DMS53 (cell line): ENCODE results near the gene CCSER1.

Experiments
- DNase-seq: peaks from one replicate; lab custom pipeline; 2025; lab: John Stamatoyannopoulos, UW

CCSER1 gene

DNA sequence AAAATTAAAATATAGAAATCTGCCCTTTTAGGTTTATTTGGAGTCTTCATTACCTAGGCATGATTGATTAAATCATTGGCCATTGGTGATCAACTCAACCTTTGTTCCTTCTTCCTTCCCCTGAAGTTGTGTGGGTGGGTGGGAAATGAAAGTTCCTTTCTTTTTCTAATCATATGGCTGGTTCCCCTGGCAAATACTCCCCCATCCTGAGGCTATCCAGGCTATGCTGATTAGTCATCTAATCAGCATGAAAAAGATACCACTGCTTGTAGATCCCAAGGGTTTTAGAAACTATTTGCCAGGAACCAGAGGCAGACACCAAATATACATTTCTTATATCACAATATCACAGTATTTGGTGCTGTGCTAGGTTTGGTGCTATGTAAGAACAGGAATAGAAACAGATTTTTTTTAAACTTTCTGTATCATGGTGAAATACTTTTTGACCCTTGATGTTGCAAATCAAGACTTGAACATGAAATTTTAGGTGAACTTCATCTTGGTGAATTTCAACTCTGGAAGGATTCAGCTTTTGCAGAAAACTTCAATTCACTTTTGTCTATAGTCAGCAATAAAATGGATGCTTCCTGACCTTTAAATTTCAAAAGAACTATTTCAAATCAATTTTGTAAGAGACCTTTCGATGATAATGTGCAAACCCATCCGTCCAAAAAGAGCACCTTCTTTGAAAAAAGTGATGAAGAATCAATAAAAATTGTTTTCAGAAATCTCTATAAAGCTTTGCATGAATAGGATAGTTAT lies 71.1 kb downstream of the CCSER1 start:
- DNase-seq, result no peak

DNA sequence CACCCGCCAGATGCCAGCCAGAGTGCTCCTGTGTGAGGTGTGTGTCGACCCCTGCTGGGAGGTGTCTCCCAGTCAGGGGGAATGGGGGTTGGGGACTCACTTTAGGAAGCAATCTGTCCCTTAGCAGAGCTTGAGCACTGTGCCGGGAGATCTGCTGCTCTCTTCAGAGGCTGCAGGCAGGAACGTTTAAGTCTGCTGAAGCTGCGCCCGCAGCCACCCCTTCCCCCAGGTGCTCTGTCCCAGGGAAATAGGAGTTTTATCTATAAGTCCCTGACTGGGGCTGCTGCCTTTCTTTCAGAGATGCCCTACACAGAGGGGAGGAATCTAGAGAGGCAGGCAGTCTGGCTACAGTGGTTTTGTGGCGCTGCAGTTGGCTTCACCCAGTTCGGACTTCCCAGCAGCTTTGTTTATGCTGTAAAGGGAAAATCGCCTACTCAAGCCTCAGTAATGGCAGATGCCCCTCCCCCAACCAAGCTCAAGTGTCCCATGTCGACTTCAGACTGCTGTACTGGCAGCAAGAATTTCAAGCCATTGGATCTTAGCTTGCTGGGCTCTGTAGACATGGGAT lies 80.8 kb downstream of the CCSER1 start:
- no peak for DNase-seq

DNA sequence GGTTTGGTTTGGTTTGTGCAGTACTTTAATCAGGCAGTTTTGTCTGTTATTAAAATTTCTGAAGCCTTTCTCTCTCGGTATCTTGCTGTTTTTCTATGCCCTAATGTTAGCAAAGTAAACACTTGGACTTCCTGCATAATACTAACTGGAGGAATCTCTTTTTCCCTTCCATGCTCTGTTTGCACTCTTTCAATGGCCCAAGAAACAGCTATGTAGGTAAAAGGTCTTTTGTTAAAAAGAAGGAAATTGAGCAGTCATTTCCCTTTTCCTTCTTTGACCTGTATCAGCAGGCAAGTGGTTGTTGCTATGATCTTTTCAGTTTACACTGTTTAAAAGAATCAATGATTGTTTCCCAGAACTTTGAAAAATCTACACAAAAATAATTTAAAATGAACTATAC lies 82.7 kb downstream of the CCSER1 start:
- peak; percentile 58 for DNase-seq

GRCh38 chr4:90211174-90211573 lies 84.0 kb downstream of the CCSER1 start:
- DNase-seq, result no peak

- peak; percentile 53 for DNase-seq
These were observed 88.1 kb downstream of the CCSER1 start for GRCh38 chr4:90215286-90215685.

DNA sequence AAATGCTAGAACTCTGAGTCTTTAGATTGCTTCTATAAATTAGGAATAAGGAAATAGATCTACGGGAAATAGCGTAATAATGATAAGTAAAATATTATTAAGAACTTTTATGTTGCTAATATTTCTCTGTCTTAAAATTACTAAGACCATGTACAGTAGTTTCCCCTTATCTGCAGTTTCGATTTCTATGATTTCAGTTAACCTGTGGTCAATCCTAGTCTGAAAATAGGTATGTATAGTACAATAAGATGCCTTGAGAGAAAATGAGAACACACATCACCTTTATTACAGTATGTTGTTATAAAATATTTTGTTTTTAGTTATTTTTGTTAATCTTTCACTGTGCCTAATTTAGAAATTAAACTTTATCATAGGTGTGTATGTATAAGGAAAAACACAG lies 92.6 kb downstream of the CCSER1 start:
- DNase-seq, result no peak

GRCh38 chr4:90220459-90220858 lies 93.3 kb downstream of the CCSER1 start:
- DNase-seq, result no peak

- DNase-seq, result no peak
These were observed 99.5 kb downstream of the CCSER1 start for GRCh38 chr4:90226734-90227133.

DNA sequence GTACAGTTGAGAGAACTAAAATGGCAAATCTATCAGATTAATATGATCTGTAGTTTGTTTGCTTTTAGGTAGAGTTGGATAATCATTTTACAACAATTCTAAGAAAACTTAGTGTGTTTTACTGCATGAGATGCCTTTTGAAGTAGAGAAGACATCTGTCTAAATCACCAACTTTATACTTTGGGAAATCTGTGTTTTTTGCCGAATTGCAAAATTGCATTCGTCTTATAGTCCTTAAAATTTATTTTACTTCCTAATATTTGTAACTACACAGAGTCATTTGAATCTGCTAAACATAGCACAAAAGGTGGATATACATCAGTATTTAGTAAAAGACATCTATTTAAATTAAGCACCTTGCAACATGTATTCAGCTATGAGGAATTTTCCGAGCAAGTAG lies 100.0 kb downstream of the CCSER1 start:
- no peak for DNase-seq

GRCh38 chr4:90234916-90235547 lies 107.8 kb downstream of the CCSER1 start:
- no peak for DNase-seq

GRCh38 chr4:90237751-90238530 lies 110.7 kb downstream of the CCSER1 start:
- DNase-seq, result no peak

DNA sequence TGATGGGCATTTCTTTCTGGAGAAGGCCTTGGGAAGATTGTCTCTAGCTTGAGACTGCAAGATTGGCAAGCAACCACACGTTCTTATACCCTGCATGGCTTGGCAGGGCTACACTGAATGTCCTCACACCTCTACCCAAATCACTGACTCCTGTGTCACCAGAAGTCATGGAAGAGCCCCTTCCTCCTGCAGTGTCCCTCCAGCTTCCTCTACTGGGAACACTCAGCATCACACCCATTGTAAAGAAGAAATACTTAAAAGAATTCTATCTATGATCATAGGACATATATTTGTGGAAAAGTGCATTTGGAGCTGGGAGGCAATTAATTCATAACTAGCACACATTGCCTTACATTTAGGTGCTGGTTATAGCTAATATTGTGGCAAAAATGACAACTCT lies 113.1 kb downstream of the CCSER1 start:
- no peak for DNase-seq

DNA sequence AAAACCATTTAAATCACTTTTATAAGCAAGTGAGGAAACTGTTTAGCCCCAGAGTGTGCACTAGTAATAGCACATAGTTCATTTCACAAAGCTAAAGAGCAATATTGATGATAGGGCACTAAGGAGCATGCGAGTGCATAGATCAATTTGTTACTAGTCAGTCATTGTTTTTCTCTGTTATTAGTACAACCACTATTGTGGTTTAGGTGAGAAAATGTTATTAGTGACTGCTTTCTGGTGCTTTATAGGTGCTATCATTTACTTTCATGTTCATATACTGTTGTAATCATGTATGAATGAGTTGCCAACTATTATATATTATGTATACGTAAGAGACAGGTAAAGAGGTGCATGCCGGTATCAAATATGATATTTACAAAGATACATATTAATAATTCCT lies 113.8 kb downstream of the CCSER1 start:
- no peak for DNase-seq

- DNase-seq, result no peak
These were observed 118.6 kb downstream of the CCSER1 start for GRCh38 chr4:90245837-90246236.

GRCh38 chr4:90246816-90247215 lies 119.6 kb downstream of the CCSER1 start:
- DNase-seq, result no peak

- DNase-seq, result no peak
These were observed 127.2 kb downstream of the CCSER1 start for GRCh38 chr4:90254357-90254756.

GRCh38 chr4:90274175-90274574 lies 147.0 kb downstream of the CCSER1 start:
- DNase-seq, result no peak

- DNase-seq, result no peak
These were observed 153.8 kb downstream of the CCSER1 start for GRCh38 chr4:90280954-90281353.

GRCh38 chr4:90281541-90282355 lies 154.6 kb downstream of the CCSER1 start:
- DNase-seq, result no peak

GRCh38 chr4:90290345-90290744 lies 163.2 kb downstream of the CCSER1 start:
- no peak for DNase-seq

DNA sequence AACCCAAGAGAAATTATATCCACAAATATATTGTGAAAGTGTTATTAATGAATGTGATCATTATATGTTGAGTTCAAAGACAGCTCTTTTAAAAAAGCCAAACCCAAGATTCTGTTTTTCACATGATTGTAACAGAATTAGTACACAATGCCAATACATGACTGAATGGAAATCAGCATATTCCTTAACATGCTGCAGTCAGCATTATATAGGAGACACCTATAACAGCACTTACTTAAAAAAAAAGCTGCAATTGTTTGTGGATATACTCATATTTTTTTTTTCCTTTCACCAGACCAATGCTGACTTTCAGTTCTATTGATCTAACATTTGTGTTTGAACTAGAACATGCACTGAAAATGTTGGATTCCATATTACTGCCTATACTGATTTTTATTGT lies 165.2 kb downstream of the CCSER1 start:
- DNase-seq, result no peak

- peak; percentile 15 for DNase-seq
These were observed 166.1 kb downstream of the CCSER1 start for GRCh38 chr4:90293320-90293719.
